ENCODE measurements around the gene GRIN3A. TPM values are rescaled to one million over a fixed set of nuclear protein-coding genes. Genes with fewer than 3 reads are reported as not detected.

The GRIN3A gene
- total RNA-seq, 1 experiment from 2014 or later, result 0.03 TPM

GRCh38 chr9:101693546-101694336 is 44.7 kb downstream of the GRIN3A start:
- BruUV-seq (replicated peaks), result no TSS peak
- in situ Hi-C loops (cut with HindIII; ENCODE audit: low pct_unique_long_range_greater_than_20kb, low sequenced_read_pairs), result no loop called here
- no peak for ATAC-seq

GRCh38 chr9:101691657-101692056 is 46.8 kb downstream of the GRIN3A start:
- no peak for DNase-seq (ENCODE audit: low read depth, low spot score)
- TF ChIP-seq SIN3A (IDR thresholded peaks at IDR 0.05; ENCODE audit: borderline replicate concordance, insufficient read depth, low read depth, low read length) (no peak), TCF7L2 (IDR thresholded peaks at IDR 0.05; ENCODE audit: low read depth, low read length) (no peak), POLR2AphosphoS5 (IDR thresholded peaks at IDR 0.05; ENCODE audit: low read depth, low read length) (no peak), CTCF (IDR thresholded peaks at IDR 0.05) (no peak), REST (IDR thresholded peaks at IDR 0.05; ENCODE audit: insufficient read depth in 1 of 2, low read depth in 2 of 2, low read length in 1 of 2) (no peak)
- intact Hi-C loops (cut with micrococcal nuclease; ENCODE audit: unreplicated experiment), result no loop called here
- in situ Hi-C loops (cut with HindIII; ENCODE audit: low pct_unique_long_range_greater_than_20kb, low sequenced_read_pairs), result no loop called here
- ATAC-seq, result no peak
- Histone ChIP-seq H3K27ac (ENCODE audit: low read length) (no peak overlapping the region), H3K27me3 (ENCODE audit: control insufficient read depth, insufficient read depth, low read length) (no peaks in the 10 kb centered on the region), H3K4me3 (ENCODE audit: low read depth in 2 of 2, low read length in 2 of 2) (no peak overlapping the region), H3K9me3 (ENCODE audit: control insufficient read depth, insufficient read depth, low read depth, low read length) (no peaks in the 10 kb centered on the region), H3K36me3 (ENCODE audit: control insufficient read depth, insufficient read depth, low read length) (no peaks in the 10 kb centered on the region), H3K4me1 (ENCODE audit: control insufficient read depth, insufficient read depth, low read length) (no peaks in the 10 kb centered on the region)
- BruUV-seq (replicated peaks), result no TSS peak
- ChIA-PET CTCF (no interaction called here), POLR2A (no interaction called here)

More at GRCh38 chr9:101693546-101694336, 44.7 kb downstream of the GRIN3A start:
- POLR2A ChIA-PET, result no interaction called here
- TF ChIP-seq SIN3A (IDR thresholded peaks at IDR 0.05; ENCODE audit: borderline replicate concordance, insufficient read depth, low read depth, low read length), result no peak
- no peak for TF ChIP-seq POLR2AphosphoS5 (IDR thresholded peaks at IDR 0.05; ENCODE audit: low read depth, low read length)
- TF ChIP-seq TCF7L2 (IDR thresholded peaks at IDR 0.05; ENCODE audit: low read depth, low read length), result no peak
- no peak for TF ChIP-seq REST (IDR thresholded peaks at IDR 0.05; ENCODE audit: insufficient read depth in 1 of 2, low read depth in 2 of 2, low read length in 1 of 2)
- H3K36me3 ChIP-seq (ENCODE audit: control insufficient read depth, insufficient read depth, low read length), result no peaks in the 10 kb centered on the region
- CTCF ChIA-PET, result no interaction called here
- H3K4me3 ChIP-seq (ENCODE audit: low read depth in 2 of 2, low read length in 2 of 2), result no peak overlapping the region
- no peaks in the 10 kb centered on the region for H3K9me3 ChIP-seq (ENCODE audit: control insufficient read depth, insufficient read depth, low read depth, low read length)
- no peaks in the 10 kb centered on the region for H3K4me1 ChIP-seq (ENCODE audit: control insufficient read depth, insufficient read depth, low read length)
- no peaks in the 10 kb centered on the region for H3K27me3 ChIP-seq (ENCODE audit: control insufficient read depth, insufficient read depth, low read length)
- H3K27ac ChIP-seq (ENCODE audit: low read length), result no peak overlapping the region
- no peak for DNase-seq (ENCODE audit: low read depth, low spot score)
- intact Hi-C loops (cut with micrococcal nuclease; ENCODE audit: unreplicated experiment), result no loop called here

Data from Panc1 (cell line).